ENCODE results near the gene FRAT1. TPM values are rescaled to one million over a fixed set of nuclear protein-coding genes. Genes with fewer than 3 reads are reported as not detected.

Gene FRAT1
- total and polyA plus RNA-seq, 2 of the 13 experiments (the other 11 are each of a cell fraction or from before 2014, with no cell fraction given) = 1.7 to 2.3 TPM

- TF ChIP-seq MXI1 (IDR thresholded peaks at IDR 0.05; ENCODE audit: borderline replicate concordance, low read depth, low read length) = peak; percentile 18; the same call in 1 of the 3 replicates
- peak; percentile 77 for TF ChIP-seq ATF2 (CRISPR knock-in tag; IDR thresholded peaks at IDR 0.05)
- peak; percentile 54; the same call in 1 of the 2 replicates for TF ChIP-seq PRDM15 (CRISPR knock-in tag; IDR thresholded peaks at IDR 0.05)
- TF ChIP-seq NR2C2 (CRISPR knock-in tag; IDR thresholded peaks at IDR 0.05; ENCODE audit: borderline replicate concordance) = peak; percentile 55; the same call in 1 of the 2 replicates
- TF ChIP-seq MED1 (CRISPR knock-in tag; IDR thresholded peaks at IDR 0.05) = peak; percentile 81
- peak; percentile 98 for TF ChIP-seq MEF2D (CRISPR knock-in tag; IDR thresholded peaks at IDR 0.05)
- peak; percentile 89 for TF ChIP-seq ZEB1 (IDR thresholded peaks at IDR 0.05; ENCODE audit: insufficient replicate concordance, low read depth)
- TF ChIP-seq SMC3 (IDR thresholded peaks at IDR 0.05; ENCODE audit: low read length) = peak; percentile 41; the same call in 1 of the 2 replicates
- peak; percentile 94 for TF ChIP-seq HMG20A (CRISPR knock-in tag; IDR thresholded peaks at IDR 0.05; ENCODE audit: borderline replicate concordance)
- peak; percentile 93 for TF ChIP-seq CEBPG (CRISPR knock-in tag; IDR thresholded peaks at IDR 0.05)
- peak; percentile 93 for TF ChIP-seq KLF6 (CRISPR knock-in tag; IDR thresholded peaks at IDR 0.05)
- TF ChIP-seq FOXJ3 (CRISPR knock-in tag; IDR thresholded peaks at IDR 0.05; ENCODE audit: borderline replicate concordance) = peak; percentile 96; the same call in 1 of the 2 replicates
- peak; percentile 89 for TF ChIP-seq THRA (CRISPR knock-in tag; IDR thresholded peaks at IDR 0.05; ENCODE audit: borderline replicate concordance)
- TF ChIP-seq ZNF577 (CRISPR knock-in tag; IDR thresholded peaks at IDR 0.05; ENCODE audit: borderline replicate concordance, low read depth) = no peak
- TF ChIP-seq NR2F2 (IDR thresholded peaks at IDR 0.05; ENCODE audit: borderline replicate concordance, low read depth) = peak; percentile 75
- peak; percentile 84 for TF ChIP-seq NFIC (IDR thresholded peaks at IDR 0.05; ENCODE audit: low read length)
- no peak for TF ChIP-seq FOXO4 (CRISPR knock-in tag; conservative IDR thresholded peaks at IDR 0.05)
- peak; percentile 44; the same call in 1 of the 2 replicates for TF ChIP-seq SP5 (CRISPR knock-in tag; IDR thresholded peaks at IDR 0.05; ENCODE audit: borderline replicate concordance, low read depth)
- peak; percentile 64; the same call in 1 of the 2 replicates for TF ChIP-seq TFE3 (CRISPR knock-in tag; IDR thresholded peaks at IDR 0.05)
Measured at GRCh38 chr10:97327348-97328294, 8.6 kb downstream of the FRAT1 start (continued).

Data from HepG2 (cell line).